ENCODE measurements around the gene PTPA. TPM values are rescaled to one million over a fixed set of nuclear protein-coding genes. Genes with fewer than 3 reads are reported as not detected.
A peak's percentile ranks its signal among the peaks of the same experiment; 100 is the strongest.
"Not testable (repeated sequence)": the region's sequence is repeated elsewhere in the genome, so short reads cannot be mapped to it uniquely, and the experiment has no call there.

PTPA gene
- total RNA-seq, 2 donors from 2014 or later = 113 to 131 TPM

GRCh38 chr9:129143031-129143927 lies 32.1 kb downstream of the PTPA start:
- intact Hi-C loops (cut with DNase I) = loop anchor here (2.0 to 5.0 kb wide), 3 partner anchors 32 to 354 kb away; no protein-coding TSS in a partner anchor
- ATAC-seq = peak; percentile 24 to 27
- peak; percentile 92 for DNase-seq

GRCh38 chr9:129145316-129145715 lies 34.1 kb downstream of the PTPA start:
- no peak for ATAC-seq
- no peak for DNase-seq
- intact Hi-C loops (cut with DNase I) = no loop called here

GRCh38 chr9:129145841-129146292 lies 34.7 kb downstream of the PTPA start:
- ATAC-seq = peak; percentile 15 to 27
- peak; percentile 60 for DNase-seq
- intact Hi-C loops (cut with DNase I) = no loop called here

GRCh38 chr9:129146441-129146941 lies 35.3 kb downstream of the PTPA start:
- ATAC-seq = peak; percentile 13 to 32
- intact Hi-C loops (cut with DNase I) = no loop called here
- DNase-seq = no peak

- intact Hi-C loops (cut with DNase I) = no loop called here
- ATAC-seq = no peak
- no peak for DNase-seq
Observed at GRCh38 chr9:129148463-129149204, 37.4 kb downstream of the PTPA start.

- no peak for DNase-seq
- ATAC-seq = no peak
- intact Hi-C loops (cut with DNase I) = no loop called here
Observed at GRCh38 chr9:129149442-129149841, 38.2 kb downstream of the PTPA start.

GRCh38 chr9:129150122-129150521 lies 38.9 kb downstream of the PTPA start:
- DNase-seq (no peak), ATAC-seq (no peak)
- intact Hi-C loops (cut with DNase I) = no loop called here

GRCh38 chr9:129150672-129151211 lies 39.5 kb downstream of the PTPA start:
- intact Hi-C loops (cut with DNase I) = no loop called here
- no peak for DNase-seq
- ATAC-seq = no peak

GRCh38 chr9:129151469-129151868 lies 40.3 kb downstream of the PTPA start:
- ATAC-seq (no peak), DNase-seq (no peak)
- intact Hi-C loops (cut with DNase I) = no loop called here

- DNase-seq (no peak), ATAC-seq (no peak)
- intact Hi-C loops (cut with DNase I) = no loop called here
Observed at GRCh38 chr9:129154866-129155477, 43.8 kb downstream of the PTPA start.

- intact Hi-C loops (cut with DNase I) = no loop called here
- ATAC-seq (no peak), DNase-seq (no peak)
Observed at GRCh38 chr9:129156163-129156562, 44.9 kb downstream of the PTPA start.

- ATAC-seq (no peak), DNase-seq (no peak)
- intact Hi-C loops (cut with DNase I) = no loop called here
Observed at GRCh38 chr9:129160712-129161533, 49.7 kb downstream of the PTPA start.

GRCh38 chr9:129161534-129161837 lies 50.3 kb downstream of the PTPA start:
- no peak for ATAC-seq
- intact Hi-C loops (cut with DNase I) = no loop called here
- no peak for DNase-seq

GRCh38 chr9:129162497-129163197 lies 51.4 kb downstream of the PTPA start:
- ATAC-seq (no peak), DNase-seq (no peak)
- intact Hi-C loops (cut with DNase I) = no loop called here

- DNase-seq; intact Hi-C loops (cut with DNase I); ATAC-seq: not testable (repeated sequence)
Observed at GRCh38 chr9:129163198-129163670, 52.0 kb downstream of the PTPA start.

- intact Hi-C loops (cut with DNase I) = no loop called here
- DNase-seq (no peak), ATAC-seq (no peak)
Observed at GRCh38 chr9:129163753-129164152, 52.5 kb downstream of the PTPA start.

GRCh38 chr9:129164246-129164930 lies 53.2 kb downstream of the PTPA start:
- DNase-seq (peak; percentile 70), ATAC-seq (peak; percentile 52 to 54)
- intact Hi-C loops (cut with DNase I) = no loop called here

Data from left cardiac atrium (tissue), 4 donors.